Liver (tissue), 3 donors: ENCODE results near the gene SMAP2.
"Not testable (repeated sequence)": the region's sequence is repeated elsewhere in the genome, so short reads cannot be mapped to it uniquely, and the experiment has no call there.

Experiments
- CTCF ChIP-seq: fragments of 150-350 bp; IDR thresholded peaks from 2 replicates; pipeline ENCODE4 v1.5.1; 2017; ENCODE audit warnings: improper control_type of control experiment, low read depth, low read length; ENCODE audit not compliant: missing input control
- HNF4G ChIP-seq: IDR thresholded peaks from 2 replicates; pipeline ENCODE4 v1.6.1; 2016; ENCODE audit warnings: antibody characterized with exemption
- JUND ChIP-seq, 2 donors: IDR thresholded peaks; 2 replicates each; pipeline ENCODE4 v1.6.1; 2016; ENCODE audit warnings: antibody characterized with exemption in 2 of 2
- NR2F2 ChIP-seq: IDR thresholded peaks from 2 replicates; pipeline ENCODE4 v1.6.1; 2016; ENCODE audit warnings: antibody characterized with exemption
- RAD21 ChIP-seq, 2 donors: IDR thresholded peaks; 2 replicates each; pipeline ENCODE4 v1.6.1; 2016; ENCODE audit warnings: antibody characterized with exemption in 2 of 2, mild to moderate bottlenecking in 2 of 2
- REST ChIP-seq: IDR thresholded peaks from 2 replicates; pipeline ENCODE4 v1.6.1; 2016; ENCODE audit warnings: antibody characterized with exemption, mild to moderate bottlenecking
- RXRA ChIP-seq, 2 donors: IDR thresholded peaks; 2 replicates each; pipeline ENCODE4 v1.6.1; 2017 to 2018; ENCODE audit warnings: antibody characterized with exemption in 2 of 2, mild to moderate bottlenecking in 1 of 2
- SP1 ChIP-seq: IDR thresholded peaks from 2 replicates; pipeline ENCODE4 v1.6.1; 2018; ENCODE audit warnings: antibody characterized with exemption, mild to moderate bottlenecking
- YY1 ChIP-seq: IDR thresholded peaks from 2 replicates; pipeline ENCODE4 v1.6.1; 2016; ENCODE audit warnings: antibody characterized with exemption, mild to moderate bottlenecking
- TF ChIP-seq, protein P1 (sequence below): IDR thresholded peaks from 2 replicates; pipeline ENCODE4 v1.6.1; 2016; ENCODE audit warnings: antibody characterized with exemption
- TF ChIP-seq, protein P2 (sequence below): IDR thresholded peaks from 2 replicates; pipeline ENCODE4 v1.6.1; 2016; ENCODE audit warnings: antibody characterized with exemption
- donor health status: healthy.
- donor health status: healthy.

DNA sequence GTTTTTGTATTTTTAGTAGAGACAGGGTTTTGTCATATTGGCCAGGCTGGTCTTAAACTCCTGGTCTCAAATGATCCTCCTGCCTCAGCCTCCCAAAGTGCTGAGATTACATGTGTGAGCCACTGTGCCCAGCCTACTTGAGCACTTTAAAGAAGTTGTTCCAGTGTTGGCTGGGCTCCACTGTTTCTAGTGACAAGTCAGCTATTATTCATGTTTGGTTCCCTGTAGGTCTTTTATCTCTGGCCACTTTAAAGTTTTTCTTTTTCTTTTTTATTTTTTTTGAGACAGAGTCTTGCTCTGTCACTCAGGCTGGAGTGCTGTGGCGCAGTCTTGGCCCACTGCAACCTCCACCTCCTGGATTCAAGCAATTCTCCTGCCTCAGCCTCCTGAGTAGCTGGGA lies 42.1 kb upstream of the SMAP2 start:
- not testable (repeated sequence) for TF ChIP-seq SP1; CTCF; RAD21 (IDR thresholded peaks at IDR 0.05); RXRA (IDR thresholded peaks at IDR 0.05); JUND (IDR thresholded peaks at IDR 0.05); YY1; REST; NR2F2; HNF4G
- TF ChIP-seq, protein P1, sequence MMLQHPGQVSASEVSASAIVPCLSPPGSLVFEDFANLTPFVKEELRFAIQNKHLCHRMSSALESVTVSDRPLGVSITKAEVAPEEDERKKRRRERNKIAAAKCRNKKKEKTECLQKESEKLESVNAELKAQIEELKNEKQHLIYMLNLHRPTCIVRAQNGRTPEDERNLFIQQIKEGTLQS: not testable (repeated sequence)
- TF ChIP-seq, protein P2, sequence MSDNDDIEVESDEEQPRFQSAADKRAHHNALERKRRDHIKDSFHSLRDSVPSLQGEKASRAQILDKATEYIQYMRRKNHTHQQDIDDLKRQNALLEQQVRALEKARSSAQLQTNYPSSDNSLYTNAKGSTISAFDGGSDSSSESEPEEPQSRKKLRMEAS: not testable (repeated sequence)
